PC-9 (cell line): ENCODE measurements around the gene USP12. TPM values are rescaled to one million over a fixed set of nuclear protein-coding genes. Genes with fewer than 3 reads are reported as not detected.

Experiments
- BruUV-seq: library from RNA; stranded (reverse); fragments of 400-500 nt; replicated peaks from 2 replicates; lab custom pipeline; 2021; lab: Mats Ljungman, UMichigan
- CTCF ChIA-PET: fragments of 300-600 bp; sonication (Branson Sonifier 250); formaldehyde crosslinking; loops from one replicate; lab custom pipeline; 2022; ENCODE audit warnings: antibody characterized with exemption; lab: Charles Lee
- POLR2A ChIA-PET: fragments of 300-600 bp; sonication (Branson Sonifier 250); formaldehyde crosslinking; loops from one replicate; lab custom pipeline; 2022; ENCODE audit warnings: antibody characterized with exemption; ENCODE audit not compliant: unreplicated experiment; lab: Charles Lee
- DNase-seq, 2 experiments: peaks; one replicate each; pipeline versions ENCODE4 v3.0.0 to v3.0.0-alpha.2; 2015 to 2022; ENCODE audit warnings: mixed read lengths in 1 of 2
- H2AFZ ChIP-seq: fragments of 200-600 bp; sonication (generic); 2 replicates; pipeline ENCODE4 v1.8.1; 2017; ENCODE audit warnings: antibody characterized with exemption
- H3F3A ChIP-seq: fragments of 200-600 bp; sonication (generic); 2 replicates; pipeline ENCODE4 v1.8.1; 2017; ENCODE audit warnings: antibody characterized with exemption, mild to moderate bottlenecking, low read depth; ENCODE audit not compliant: insufficient read depth
- H3K27ac ChIP-seq: fragments of 200-600 bp; sonication (generic); 2 replicates; pipeline ENCODE4 v1.6.1; 2016; ENCODE audit warnings: mixed run types
- H3K27me3 ChIP-seq: fragments of 200-600 bp; sonication (generic); 2 replicates; pipeline ENCODE4 v1.6.1; 2016; ENCODE audit warnings: low read depth, mixed run types; ENCODE audit not compliant: insufficient read depth
- H3K36me3 ChIP-seq: fragments of 200-600 bp; sonication (generic); 2 replicates; pipeline ENCODE4 v1.6.1; 2016; ENCODE audit warnings: low read depth, mixed run types
- H3K4me1 ChIP-seq: fragments of 200-600 bp; sonication (generic); replicated peaks from 2 replicates; pipeline ENCODE4 v1.6.1; 2016; ENCODE audit warnings: mixed run types; ENCODE audit not compliant: insufficient read depth
- H3K4me2 ChIP-seq: fragments of 200-600 bp; sonication (generic); 2 replicates; pipeline ENCODE4 v1.6.1; 2017; ENCODE audit warnings: mixed run types
- H3K4me3 ChIP-seq: fragments of 200-600 bp; sonication (generic); 2 replicates; pipeline ENCODE4 v1.6.1; 2016; ENCODE audit warnings: mixed run types
- H3K79me2 ChIP-seq: fragments of 200-600 bp; sonication (generic); 2 replicates; pipeline ENCODE4 v1.6.1; 2017; ENCODE audit warnings: low read depth, mixed run types
- H3K9me2 ChIP-seq: fragments of 200-600 bp; sonication (generic); 2 replicates; pipeline ENCODE4 v1.8.1; 2017; ENCODE audit warnings: mild to moderate bottlenecking; ENCODE audit not compliant: insufficient read depth
- H3K9me3 ChIP-seq: fragments of 200-600 bp; sonication (generic); 2 replicates; pipeline ENCODE4 v1.8.1; 2016; ENCODE audit warnings: low read depth; ENCODE audit not compliant: insufficient read depth
- H4K20me1 ChIP-seq: fragments of 200-600 bp; sonication (generic); 2 replicates; pipeline ENCODE4 v1.8.1; 2017; ENCODE audit not compliant: insufficient read depth
- CTCF ChIP-seq: fragments of 200-600 bp; sonication (generic); conservative IDR thresholded peaks from 2 replicates; pipeline ENCODE4 v1.6.1; 2017; ENCODE audit warnings: mixed run types, antibody characterized with exemption, mild to moderate bottlenecking, moderate library complexity
- EZH2 ChIP-seq: fragments of 200-600 bp; sonication (generic); IDR thresholded peaks from 2 replicates; pipeline ENCODE4 v1.8.0; 2017; ENCODE audit warnings: antibody characterized with exemption, low read depth
- intact Hi-C: fragments of 100-400 bp; cut with micrococcal nuclease; formaldehyde crosslinking; loops from one replicate; pipeline ENCODE4 v1.10.0; 2022; ENCODE audit not compliant: unreplicated experiment
- total RNA-seq: library from RNA; stranded (reverse); gene quantifications from 2 replicates; pipeline ENCODE4 v1.2.3, GENCODE V29; 2021

USP12 gene
- total RNA-seq, 1 experiment from 2014 or later: 20.8 TPM

- Histone ChIP-seq H3K4me3 (no peak overlapping the region), H3K9me2 (no peaks in the 10 kb centered on the region), H3K79me2 (no peaks in the 10 kb centered on the region), H3F3A (peaks cover 14% of the 10 kb centered on the region; the same call in 1 of the 2 replicates), H3K36me3 (no peaks in the 10 kb centered on the region), H3K9me3 (peaks cover 4% of the 10 kb centered on the region; the same call in 1 of the 2 replicates), H3K4me1 (peaks cover 24% of the 10 kb centered on the region), H3K27me3 (no peaks in the 10 kb centered on the region), H3K27ac (no peak overlapping the region), H3K4me2 (no peak overlapping the region), H4K20me1 (no peaks in the 10 kb centered on the region), H2AFZ (no peak overlapping the region)
- peak in 1 of 2 experiments; percentile 67 for DNase-seq
- ChIA-PET POLR2A (no interaction called here), CTCF (no interaction called here)
- intact Hi-C loops: no loop called here
- no TSS peak for BruUV-seq
- TF ChIP-seq CTCF (no peak), EZH2 (no peak)
These were observed 28.9 kb upstream of the USP12 start for GRCh38 chr13:27200413-27201070.

- H3K36me3 ChIP-seq: no peaks in the 10 kb centered on the region
- DNase-seq: no peak
- H3K27ac ChIP-seq: no peak overlapping the region
- POLR2A ChIA-PET: no interaction called here
- H2AFZ ChIP-seq: no peak overlapping the region
- no peaks in the 10 kb centered on the region for H3K79me2 ChIP-seq
- no peak for TF ChIP-seq CTCF
- no peak for TF ChIP-seq EZH2
- H4K20me1 ChIP-seq: no peaks in the 10 kb centered on the region
- H3K4me1 ChIP-seq: peaks cover 31% of the 10 kb centered on the region
- intact Hi-C loops: no loop called here
- H3F3A ChIP-seq: peaks cover 21% of the 10 kb centered on the region
- CTCF ChIA-PET: no interaction called here
- no peaks in the 10 kb centered on the region for H3K27me3 ChIP-seq
- no peaks in the 10 kb centered on the region for H3K9me2 ChIP-seq
- H3K4me3 ChIP-seq: no peak overlapping the region
- BruUV-seq: no TSS peak
- H3K9me3 ChIP-seq: peaks cover 4% of the 10 kb centered on the region; the same call in 1 of the 2 replicates
- no peak overlapping the region for H3K4me2 ChIP-seq
These were observed 28.1 kb upstream of the USP12 start for GRCh38 chr13:27199696-27200095.

- CTCF ChIA-PET: no interaction called here
- no peaks in the 10 kb centered on the region for H4K20me1 ChIP-seq
- TF ChIP-seq EZH2 (no peak), CTCF (no peak)
- no peak for DNase-seq
- H3K4me3 ChIP-seq: no peak overlapping the region
- peaks cover 4% of the 10 kb centered on the region; the same call in 1 of the 2 replicates for H3K9me3 ChIP-seq
- no TSS peak for BruUV-seq
- no peaks in the 10 kb centered on the region for H3K27me3 ChIP-seq
- H3K27ac ChIP-seq: no peak overlapping the region
- no peak overlapping the region for H2AFZ ChIP-seq
- no peaks in the 10 kb centered on the region for H3K79me2 ChIP-seq
- H3K4me2 ChIP-seq: no peak overlapping the region
- no peaks in the 10 kb centered on the region for H3K36me3 ChIP-seq
- peaks cover 25% of the 10 kb centered on the region for H3F3A ChIP-seq
- H3K9me2 ChIP-seq: no peaks in the 10 kb centered on the region
- POLR2A ChIA-PET: no interaction called here
- H3K4me1 ChIP-seq: peaks cover 36% of the 10 kb centered on the region
- intact Hi-C loops: no loop called here
These were observed 27.6 kb upstream of the USP12 start for GRCh38 chr13:27199211-27199610.
